ENCODE data around the gene SLC25A25. TPM values are rescaled to one million over a fixed set of nuclear protein-coding genes. Genes with fewer than 3 reads are reported as not detected.
"Not testable (repeated sequence)": the region's sequence is repeated elsewhere in the genome, so short reads cannot be mapped to it uniquely, and the experiment has no call there.

Gene SLC25A25
- total RNA-seq, 1 donor from 2014 or later: 64.7 TPM

GRCh38 chr9:128053560-128053959, 14.5 kb upstream of the SLC25A25 start:
- no peak for DNase-seq

- no peak for DNase-seq
These were observed 13.9 kb upstream of the SLC25A25 start for GRCh38 chr9:128054087-128054486.

DNA sequence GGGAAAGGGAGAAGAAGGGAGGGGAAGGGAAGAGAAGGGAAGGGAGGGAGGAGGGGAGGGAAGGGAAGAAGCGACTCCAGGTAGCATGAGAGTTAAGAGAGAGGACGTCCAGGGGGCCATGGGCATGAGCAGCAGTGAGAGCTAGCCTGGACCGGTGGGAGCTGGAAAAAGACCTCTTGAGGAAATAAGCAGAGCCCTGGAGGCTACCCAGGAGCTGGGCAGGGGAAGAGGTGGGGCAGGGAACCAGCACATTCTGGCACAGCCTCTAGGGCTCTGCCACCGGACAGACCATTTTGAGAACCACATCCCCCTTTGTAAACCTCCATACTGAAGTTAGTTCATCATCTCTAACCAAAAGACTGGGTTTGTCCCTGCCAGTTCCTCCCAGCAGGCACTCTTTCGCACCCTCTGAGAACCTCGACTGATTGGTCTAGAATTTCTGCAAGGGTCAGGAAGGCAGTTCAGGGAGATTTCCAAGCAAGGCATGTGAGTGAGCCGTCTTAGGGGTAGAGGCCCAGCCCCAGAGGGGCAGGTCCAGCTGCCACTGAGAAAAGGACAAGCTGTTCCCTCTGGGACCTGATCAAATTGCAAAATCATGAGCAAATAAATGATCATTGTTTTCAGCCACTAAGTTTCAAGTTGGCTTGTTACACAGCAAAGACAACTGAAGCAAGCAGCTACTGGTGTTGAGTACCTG, 12.5 kb upstream of the SLC25A25 start:
- DNase-seq: no peak

- no peak for DNase-seq
These were observed 11.9 kb upstream of the SLC25A25 start for GRCh38 chr9:128056086-128056485.

GRCh38 chr9:128056887-128057723, 10.9 kb upstream of the SLC25A25 start:
- no peak for DNase-seq

DNA sequence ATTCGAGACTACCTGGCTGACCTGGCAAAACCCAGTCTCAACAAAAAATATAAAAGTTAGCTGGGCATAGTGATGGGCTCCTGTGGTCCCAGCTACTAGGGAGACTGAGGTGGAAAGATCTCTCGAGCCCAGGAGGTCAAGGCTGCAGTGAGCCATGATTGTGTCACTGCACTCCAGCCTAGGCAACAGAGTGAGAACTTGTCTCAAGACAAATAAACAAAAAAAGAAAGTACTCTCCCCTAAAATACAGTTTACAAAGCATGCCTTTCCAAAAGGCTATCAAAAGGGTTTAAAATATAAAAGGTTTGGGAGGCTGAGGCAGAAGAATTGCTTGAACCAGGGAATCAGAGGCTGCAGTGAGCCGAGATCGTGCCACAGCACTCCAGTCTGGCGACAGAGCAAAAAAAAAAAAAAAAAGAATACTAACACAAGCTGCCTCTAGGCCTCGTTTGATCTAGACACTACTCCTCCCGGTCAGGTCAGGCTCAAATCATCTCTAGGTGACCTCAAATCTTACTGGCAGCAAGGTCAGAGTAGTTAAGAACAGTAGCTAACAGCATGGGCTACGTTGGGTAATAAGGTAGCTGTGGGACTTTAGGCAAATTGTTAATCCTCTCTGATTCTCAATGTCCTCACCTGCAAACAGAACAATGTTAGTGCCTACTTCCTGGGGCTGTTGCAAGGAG, 10.2 kb upstream of the SLC25A25 start:
- DNase-seq: no peak

DNA sequence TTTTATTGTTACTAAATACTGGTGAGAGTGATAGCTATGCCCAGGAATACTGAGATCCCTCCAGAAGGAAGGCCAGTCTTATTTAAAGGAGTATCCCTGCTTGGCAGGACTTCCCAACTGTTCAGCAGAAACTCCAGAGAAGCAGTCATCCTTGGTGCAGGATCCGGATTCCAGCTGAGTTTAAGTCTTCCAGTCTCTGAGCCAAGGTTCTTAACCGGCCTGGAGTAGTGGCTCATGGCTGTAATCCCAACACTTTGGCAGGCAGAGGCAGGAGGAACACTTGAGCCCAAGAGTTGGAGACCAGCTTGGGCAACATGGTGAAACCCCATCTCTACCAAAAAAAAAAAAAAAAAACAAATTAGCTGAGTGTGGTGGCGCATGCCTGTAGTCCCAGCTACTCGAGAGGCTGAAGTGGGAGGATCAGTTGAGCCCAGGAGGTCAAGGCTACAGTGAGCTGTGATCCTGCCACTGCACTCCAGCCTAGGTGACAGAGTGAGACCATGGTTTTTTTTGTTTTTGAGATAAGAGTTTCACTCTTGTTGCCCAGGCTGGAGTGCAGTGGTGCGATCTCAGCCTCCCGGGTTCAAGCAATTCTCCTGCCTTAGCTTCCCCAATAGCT, 8.6 kb upstream of the SLC25A25 start:
- DNase-seq: no peak

DNA sequence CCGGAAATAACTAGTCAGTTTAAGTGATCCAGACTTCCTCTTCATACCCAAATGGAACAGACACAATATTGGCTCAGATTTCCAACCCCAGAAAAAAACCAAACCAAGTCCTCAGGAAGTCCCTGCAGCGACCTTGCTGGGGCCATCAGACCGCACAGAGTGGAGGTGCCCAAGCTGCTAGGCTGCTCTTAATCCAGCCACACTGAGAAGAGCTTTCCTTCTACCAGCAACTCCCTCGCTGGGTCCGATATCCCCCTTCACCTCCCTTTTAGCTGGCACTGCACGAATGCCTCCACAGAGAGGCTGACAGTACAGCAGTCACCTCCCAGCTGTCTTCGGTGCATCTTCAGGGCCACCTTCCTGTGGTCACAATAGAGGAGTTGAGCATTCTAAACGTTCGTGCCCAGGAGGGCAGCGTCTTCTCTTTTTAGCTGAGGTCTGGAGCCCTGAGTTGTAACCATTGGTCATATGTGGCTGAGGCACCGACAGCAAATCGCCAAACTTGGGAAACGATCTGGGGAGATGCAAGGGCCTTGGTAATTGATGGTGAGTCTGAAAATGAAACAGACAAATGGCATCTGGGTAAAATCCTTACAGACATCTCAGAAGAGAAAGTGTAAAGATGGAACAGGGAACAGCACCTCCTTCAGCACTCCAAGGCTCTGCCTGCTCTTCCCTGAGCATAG, 6.6 kb upstream of the SLC25A25 start:
- DNase-seq: peak; percentile 37

DNA sequence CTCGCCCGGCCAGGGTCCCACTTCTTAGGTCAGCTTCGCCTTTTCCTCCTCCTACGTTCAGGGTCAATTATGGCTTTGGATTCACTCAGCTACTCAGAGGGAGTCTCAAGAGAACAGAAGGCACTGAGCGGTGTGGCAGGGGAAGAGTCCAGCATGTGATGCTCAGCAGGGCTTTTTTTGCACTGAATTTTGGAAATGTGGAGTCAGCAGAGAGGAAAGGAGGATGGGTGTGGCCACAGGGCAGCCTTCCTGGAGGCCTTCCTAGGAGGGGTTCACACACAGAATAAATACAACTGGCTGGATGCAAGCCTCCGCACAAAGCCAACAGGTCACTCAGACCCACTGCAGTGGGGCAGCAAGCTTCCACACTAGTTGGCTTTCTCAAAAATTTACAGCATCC, 5.8 kb upstream of the SLC25A25 start:
- DNase-seq: no peak

DNA sequence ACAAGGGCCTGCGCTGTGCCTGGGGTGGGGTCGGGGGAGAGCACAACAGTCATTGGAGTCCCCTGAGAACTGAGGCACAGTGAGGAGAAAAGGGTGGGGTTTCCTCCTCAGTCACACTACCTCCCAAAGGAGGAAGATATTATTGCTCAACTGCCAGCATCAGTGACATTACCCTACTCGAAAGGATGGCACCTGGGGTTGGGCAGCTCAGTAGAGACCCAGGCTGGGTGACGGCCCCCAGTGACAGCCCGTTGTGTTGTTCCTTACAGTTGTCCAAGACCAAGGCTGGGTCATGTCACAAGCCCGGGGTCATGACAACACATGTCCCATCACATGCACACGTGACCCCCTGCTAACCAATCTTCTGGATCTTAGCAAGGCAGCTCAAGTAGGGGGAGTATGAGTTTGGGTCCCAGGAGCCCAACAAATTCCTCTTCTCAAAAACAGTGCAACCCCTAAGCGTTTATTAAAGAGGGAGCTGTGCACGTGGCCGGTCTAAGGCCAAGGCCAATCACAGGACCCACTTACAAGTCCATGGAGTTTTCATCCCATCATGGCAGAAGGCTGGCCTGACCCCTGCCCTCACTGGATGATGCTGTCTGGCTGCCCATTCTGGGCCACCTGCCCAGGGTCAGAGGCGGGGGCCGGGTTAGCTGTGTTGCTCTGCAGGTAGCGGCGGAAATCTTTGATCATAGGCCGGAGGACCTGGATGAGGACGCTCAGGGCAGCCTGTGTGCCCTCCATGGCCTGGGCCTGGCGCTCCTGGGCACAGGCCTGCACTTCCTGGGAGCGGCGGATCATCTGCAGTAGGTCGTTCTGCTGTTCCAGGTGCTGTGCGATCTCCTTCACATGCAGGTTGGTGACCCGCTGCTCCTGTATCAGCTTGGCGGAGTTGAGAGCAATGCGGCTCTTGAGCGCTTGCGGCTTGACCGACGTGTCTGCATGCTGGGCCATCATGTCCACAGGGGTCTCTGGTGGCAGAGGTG, 4.9 kb upstream of the SLC25A25 start:
- no peak for DNase-seq

GRCh38 chr9:128065907-128066712, 1.9 kb upstream of the SLC25A25 start:
- no peak for DNase-seq

- DNase-seq: peak; percentile 100
These were observed 1.1 kb upstream of the SLC25A25 start, which contains the start of gene NAIF1 for GRCh38 chr9:128066713-128067644. NAIF1 (minus strand) TSS chr9:128067320; CDS start chr9:128067101, 219 bp downstream.

- no peak for DNase-seq
These were observed 564 bp downstream of the SLC25A25 start for GRCh38 chr9:128068386-128069205.

DNA sequence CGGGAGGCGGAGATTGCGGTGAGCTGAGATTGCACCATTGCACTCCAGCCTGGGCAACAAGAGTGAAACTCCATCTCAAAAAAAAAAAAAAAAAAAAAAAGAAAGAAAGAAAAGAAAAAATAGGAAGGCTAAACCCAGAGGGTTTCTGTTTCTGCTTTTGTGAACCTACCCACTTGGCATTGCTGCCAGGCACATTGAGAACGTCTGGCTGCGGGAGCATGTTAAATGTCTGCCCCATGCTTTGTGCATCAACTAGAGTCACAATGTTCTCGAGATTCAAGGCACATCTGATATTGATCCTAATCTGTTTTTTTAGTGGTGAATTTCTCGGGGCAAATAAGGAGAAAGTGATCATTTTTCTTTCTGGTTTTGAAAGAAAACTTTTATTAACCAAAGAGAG, 2.8 kb downstream of the SLC25A25 start:
- DNase-seq: no peak

- not testable (repeated sequence) for DNase-seq
These were observed 3.4 kb downstream of the SLC25A25 start for GRCh38 chr9:128071475-128071874.

DNA sequence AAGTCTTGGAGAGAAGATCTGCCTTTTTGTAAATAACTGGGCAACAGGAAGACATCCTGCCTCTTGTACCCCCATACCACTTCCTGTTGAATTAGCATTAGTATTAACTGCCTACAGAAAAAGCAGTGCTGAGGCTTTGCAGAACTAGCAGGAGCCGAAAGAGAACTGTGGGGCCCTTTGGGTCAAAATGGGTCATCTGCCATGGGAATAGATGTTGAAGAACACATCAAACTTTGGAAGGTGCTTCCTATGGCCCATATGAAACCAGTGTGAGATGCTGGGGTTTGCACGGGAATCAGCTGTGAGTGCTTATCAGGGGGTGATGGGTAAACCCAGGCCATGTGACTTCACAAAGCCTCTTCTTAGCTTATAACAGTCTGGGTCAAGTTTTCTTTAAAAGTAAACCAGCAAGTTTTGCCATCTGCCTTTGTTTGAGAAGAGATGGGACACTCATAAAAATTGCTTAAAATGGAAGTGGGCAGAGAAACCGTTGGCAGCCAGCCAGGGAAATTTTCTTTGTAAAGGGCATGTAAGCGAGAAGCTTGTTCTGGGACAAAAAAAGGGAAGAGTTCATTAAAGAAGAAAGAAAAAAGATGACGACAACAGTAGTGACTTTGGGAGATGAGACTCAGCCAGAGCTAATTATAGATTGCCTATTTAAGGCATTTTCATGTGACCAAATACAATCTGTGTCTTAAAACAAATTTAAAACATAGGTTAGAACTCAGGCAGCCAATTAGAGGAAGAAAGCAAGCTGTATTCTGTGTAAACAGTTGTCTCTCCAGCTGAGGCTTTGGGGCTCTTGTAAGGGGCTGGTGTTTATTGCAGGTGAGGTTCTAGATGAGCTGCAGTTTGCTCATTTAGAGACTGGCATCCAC, 4.4 kb downstream of the SLC25A25 start:
- peak; percentile 77 for DNase-seq

Measured in dermis blood vessel endothelial cell (primary cell).